ENCODE results near the gene CHST8. TPM values are rescaled to one million over a fixed set of nuclear protein-coding genes. Genes with fewer than 3 reads are reported as not detected.

Gene CHST8
- total RNA-seq, 1 experiment from 2014 or later, result not detected

DNA sequence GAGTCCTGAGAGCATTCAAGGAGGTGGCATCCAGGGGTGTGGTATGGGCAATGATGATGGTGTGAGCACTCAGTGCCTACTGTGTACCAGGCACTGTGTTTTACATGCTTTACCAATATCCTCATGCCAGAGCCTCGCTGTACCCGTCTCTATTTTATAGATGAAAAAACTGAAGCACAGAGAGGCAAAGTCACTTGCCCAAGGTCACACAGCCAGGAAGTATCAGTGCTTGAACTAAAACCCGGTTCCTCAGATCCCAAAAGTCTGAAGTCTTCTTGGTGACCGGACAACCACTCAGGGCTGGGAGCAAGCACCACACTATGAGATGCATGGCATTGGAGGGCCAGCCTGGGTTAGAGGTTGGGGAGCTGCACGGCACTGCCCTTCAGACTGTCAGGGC is 84.1 kb downstream of the CHST8 start:
- ChIA-PET CTCF (no interaction called here), POLR2A (no interaction called here)
- no peaks in the 10 kb centered on the region for H3K9me3 Mint-ChIP-seq (ENCODE audit: unreplicated experiment)
- no peaks in the 10 kb centered on the region for H3K27me3 ChIP-seq (replicated peaks; ENCODE audit: control insufficient read depth, insufficient read depth, low read length)
- BruUV-seq (replicated peaks), result no TSS peak
- no peaks in the 10 kb centered on the region; the same call in 1 of the 2 replicates for H3K9me3 ChIP-seq
- H3K4me3 ChIP-seq (ENCODE audit: low read depth, low read length), result no peak overlapping the region
- no peaks in the 10 kb centered on the region for H3K36me3 ChIP-seq (ENCODE audit: control insufficient read depth, insufficient read depth, low read length)
- H3K27ac Mint-ChIP-seq (ENCODE audit: unreplicated experiment), result no peak overlapping the region
- H3K27me3 Mint-ChIP-seq (ENCODE audit: insufficient read depth, unreplicated experiment), result peaks cover 26% of the 10 kb centered on the region
- no peaks in the 10 kb centered on the region for H3K36me3 Mint-ChIP-seq (ENCODE audit: insufficient read depth, unreplicated experiment)
- no peaks in the 10 kb centered on the region for H3K4me1 ChIP-seq
- H3K4me3 Mint-ChIP-seq (ENCODE audit: unreplicated experiment), result no peak overlapping the region
- TF ChIP-seq, protein P1, sequence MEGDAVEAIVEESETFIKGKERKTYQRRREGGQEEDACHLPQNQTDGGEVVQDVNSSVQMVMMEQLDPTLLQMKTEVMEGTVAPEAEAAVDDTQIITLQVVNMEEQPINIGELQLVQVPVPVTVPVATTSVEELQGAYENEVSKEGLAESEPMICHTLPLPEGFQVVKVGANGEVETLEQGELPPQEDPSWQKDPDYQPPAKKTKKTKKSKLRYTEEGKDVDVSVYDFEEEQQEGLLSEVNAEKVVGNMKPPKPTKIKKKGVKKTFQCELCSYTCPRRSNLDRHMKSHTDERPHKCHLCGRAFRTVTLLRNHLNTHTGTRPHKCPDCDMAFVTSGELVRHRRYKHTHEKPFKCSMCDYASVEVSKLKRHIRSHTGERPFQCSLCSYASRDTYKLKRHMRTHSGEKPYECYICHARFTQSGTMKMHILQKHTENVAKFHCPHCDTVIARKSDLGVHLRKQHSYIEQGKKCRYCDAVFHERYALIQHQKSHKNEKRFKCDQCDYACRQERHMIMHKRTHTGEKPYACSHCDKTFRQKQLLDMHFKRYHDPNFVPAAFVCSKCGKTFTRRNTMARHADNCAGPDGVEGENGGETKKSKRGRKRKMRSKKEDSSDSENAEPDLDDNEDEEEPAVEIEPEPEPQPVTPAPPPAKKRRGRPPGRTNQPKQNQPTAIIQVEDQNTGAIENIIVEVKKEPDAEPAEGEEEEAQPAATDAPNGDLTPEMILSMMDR (IDR thresholded peaks at IDR 0.05; ENCODE audit: insufficient read depth in 1 of 2, low read depth in 1 of 2, low read length in 1 of 2, severe bottlenecking in 1 of 2, unreplicated experiment in 1 of 2), result no peak
- no peaks in the 10 kb centered on the region for H3K4me1 Mint-ChIP-seq (ENCODE audit: low read depth, unreplicated experiment)
- no peak for DNase-seq
- intact Hi-C loops (cut with micrococcal nuclease; ENCODE audit: unreplicated experiment), result loop anchor here (10.0 kb wide), 1 partner anchor 271 kb away; no protein-coding TSS in a partner anchor

DNA sequence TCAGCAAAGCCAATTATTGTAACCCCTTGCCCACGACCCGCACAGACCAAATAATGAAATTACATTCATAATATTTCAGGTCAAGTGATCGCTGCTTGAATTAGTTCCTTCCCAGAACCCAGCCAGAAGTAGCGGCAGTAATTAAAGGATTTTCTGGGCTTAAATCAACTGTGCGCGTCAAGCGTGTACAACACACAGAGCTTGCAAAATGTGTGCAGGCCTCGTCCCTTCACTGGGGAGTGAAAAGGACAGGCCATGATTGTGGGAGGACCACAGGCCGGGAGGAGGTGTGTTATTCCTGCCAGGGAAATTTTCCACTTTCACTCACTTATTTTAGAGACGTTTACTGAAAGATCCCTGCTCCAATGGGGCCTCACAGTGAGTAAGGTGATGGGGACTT is 84.9 kb downstream of the CHST8 start:
- Histone ChIP-seq H3K9me3 (no peaks in the 10 kb centered on the region; the same call in 1 of the 2 replicates), H3K4me3 (ENCODE audit: low read depth, low read length) (no peak overlapping the region), H3K36me3 (ENCODE audit: control insufficient read depth, insufficient read depth, low read length) (no peaks in the 10 kb centered on the region), H3K27me3 (replicated peaks; ENCODE audit: control insufficient read depth, insufficient read depth, low read length) (no peaks in the 10 kb centered on the region), H3K4me1 (no peaks in the 10 kb centered on the region)
- Mint-ChIP-seq H3K27me3 (ENCODE audit: insufficient read depth, unreplicated experiment) (peaks cover 20% of the 10 kb centered on the region), H3K4me3 (ENCODE audit: unreplicated experiment) (no peak overlapping the region), H3K4me1 (ENCODE audit: low read depth, unreplicated experiment) (no peaks in the 10 kb centered on the region), H3K9me3 (ENCODE audit: unreplicated experiment) (no peaks in the 10 kb centered on the region), H3K36me3 (ENCODE audit: insufficient read depth, unreplicated experiment) (no peaks in the 10 kb centered on the region), H3K27ac (ENCODE audit: unreplicated experiment) (no peak overlapping the region)
- POLR2A ChIA-PET, result no interaction called here
- CTCF ChIA-PET, result interaction anchor here (1.0 kb wide), 1 partner anchor 276 kb away, joined by 3 read pairs; no protein-coding TSS in a partner anchor
- TF ChIP-seq, protein P1 (IDR thresholded peaks at IDR 0.05; ENCODE audit: insufficient read depth in 1 of 2, low read depth in 1 of 2, low read length in 1 of 2, severe bottlenecking in 1 of 2, unreplicated experiment in 1 of 2), result no peak
- no peak for DNase-seq
- no TSS peak for BruUV-seq (replicated peaks)
- intact Hi-C loops (cut with micrococcal nuclease; ENCODE audit: unreplicated experiment), result loop anchor here (10.0 kb wide), 1 partner anchor 272 kb away; no protein-coding TSS in a partner anchor

DNA sequence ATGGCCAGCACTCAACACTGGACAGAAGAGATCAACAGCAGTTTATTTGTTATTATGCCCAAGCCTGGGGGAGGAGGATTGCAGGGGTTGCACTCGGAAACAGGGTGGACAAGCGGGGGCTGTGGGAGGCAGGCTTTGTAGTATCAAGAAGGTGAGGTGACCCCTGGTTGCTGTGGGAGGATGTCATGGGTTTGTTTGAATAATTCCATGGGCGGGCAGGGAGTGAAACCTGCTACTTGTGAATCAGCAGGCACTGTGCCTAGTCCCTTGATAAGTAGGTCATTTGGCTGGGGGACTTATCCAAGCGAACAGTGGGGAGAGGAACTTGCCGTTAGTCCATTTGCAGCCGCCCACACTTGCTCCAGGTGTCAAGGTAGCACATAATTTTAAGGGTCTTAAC is 90.5 kb downstream of the CHST8 start:
- ChIA-PET CTCF (no interaction called here), POLR2A (no interaction called here)
- TF ChIP-seq, protein P1 (IDR thresholded peaks at IDR 0.05; ENCODE audit: insufficient read depth in 1 of 2, low read depth in 1 of 2, low read length in 1 of 2, severe bottlenecking in 1 of 2, unreplicated experiment in 1 of 2), result no peak
- Mint-ChIP-seq H3K27me3 (ENCODE audit: insufficient read depth, unreplicated experiment) (peaks cover 14% of the 10 kb centered on the region), H3K36me3 (ENCODE audit: insufficient read depth, unreplicated experiment) (no peaks in the 10 kb centered on the region), H3K27ac (ENCODE audit: unreplicated experiment) (no peak overlapping the region), H3K4me1 (ENCODE audit: low read depth, unreplicated experiment) (no peaks in the 10 kb centered on the region), H3K4me3 (ENCODE audit: unreplicated experiment) (no peak overlapping the region), H3K9me3 (ENCODE audit: unreplicated experiment) (no peaks in the 10 kb centered on the region)
- H3K36me3 ChIP-seq (ENCODE audit: control insufficient read depth, insufficient read depth, low read length), result no peaks in the 10 kb centered on the region
- intact Hi-C loops (cut with micrococcal nuclease; ENCODE audit: unreplicated experiment), result no loop called here
- H3K4me1 ChIP-seq, result no peaks in the 10 kb centered on the region
- BruUV-seq (replicated peaks), result no TSS peak
- H3K4me3 ChIP-seq (ENCODE audit: low read depth, low read length), result no peak overlapping the region
- no peaks in the 10 kb centered on the region for H3K27me3 ChIP-seq (replicated peaks; ENCODE audit: control insufficient read depth, insufficient read depth, low read length)
- DNase-seq, result no peak
- no peaks in the 10 kb centered on the region; the same call in 1 of the 2 replicates for H3K9me3 ChIP-seq

Measured in Caco-2 (cell line).